Measurements from ENCODE around the gene JAKMIP1. TPM values are rescaled to one million over a fixed set of nuclear protein-coding genes. Genes with fewer than 3 reads are reported as not detected.

The JAKMIP1 gene
- total RNA-seq, 4 donors from 2014 or later = 0.39 to 4.5 (median 1.9) TPM; not detected in 1

DNA sequence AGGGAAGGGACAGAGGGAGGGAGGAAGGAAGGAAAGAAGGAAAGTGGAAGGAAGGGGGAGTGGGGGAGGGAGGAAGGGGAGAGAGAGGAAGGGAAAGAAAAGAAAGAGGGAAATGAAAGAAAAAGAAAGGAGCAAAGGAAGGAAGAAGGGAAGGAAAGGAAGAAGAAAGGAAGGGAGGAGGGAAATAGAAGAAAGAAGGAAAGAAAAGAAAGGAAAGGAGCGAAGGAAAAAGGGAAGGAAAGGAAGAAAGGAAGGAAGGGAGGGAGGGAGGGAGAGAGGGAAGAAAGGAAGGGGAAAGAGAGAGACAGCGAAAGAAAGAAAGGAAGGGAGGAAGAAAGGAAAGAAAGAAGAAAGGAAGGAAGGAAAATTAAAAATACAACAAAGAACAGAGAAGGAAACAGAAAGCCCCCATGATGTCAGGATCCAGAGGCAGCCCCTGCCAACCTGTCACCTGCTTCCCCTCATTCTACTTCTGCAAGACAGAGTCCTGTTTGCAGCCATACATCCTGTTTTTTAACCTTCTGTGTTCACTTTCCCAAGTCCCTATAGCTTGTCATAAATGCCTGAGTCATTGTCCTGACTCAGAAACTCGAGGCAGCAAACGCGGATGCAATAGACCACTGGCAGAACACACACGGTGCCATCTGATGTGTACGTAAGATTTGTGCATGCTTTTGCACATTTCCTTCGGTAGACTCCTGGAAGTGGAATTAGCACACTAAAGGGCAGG, 105.2 kb downstream of the JAKMIP1 start:
- WGBS, 2 donors (ENCODE audit: low coverage in 1 of 2) = 58 to 73% methylated on average over 2 to 5 of the region's 8 CpGs
- no peaks in the 10 kb centered on the region for H3K9me3 ChIP-seq
- TF ChIP-seq POLR2A (IDR thresholded peaks at IDR 0.05) (no peak), POLR2AphosphoS5 (IDR thresholded peaks at IDR 0.05) (no peak)

DNA sequence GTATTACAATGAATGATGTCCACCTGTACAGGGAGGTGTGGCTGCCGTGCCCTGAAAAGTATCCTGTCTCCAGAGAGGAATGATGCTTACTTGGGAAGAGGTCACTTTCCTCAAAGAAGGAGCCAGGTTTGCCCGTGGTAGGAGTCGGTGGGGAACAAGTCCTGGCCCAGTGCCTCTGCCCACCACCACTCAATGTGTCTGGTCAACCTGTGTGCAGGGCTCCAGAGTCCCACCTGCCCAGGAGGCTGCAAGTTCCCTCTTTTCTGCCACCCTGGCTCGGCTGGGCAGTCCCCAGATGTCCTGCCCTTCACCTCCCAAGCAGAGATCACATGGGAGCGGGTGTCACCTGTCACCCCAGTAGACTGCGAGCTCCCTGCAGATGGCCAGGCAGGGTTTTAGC, 106.7 kb downstream of the JAKMIP1 start:
- WGBS, 2 donors (ENCODE audit: low coverage in 1 of 2) = no CpG with 5 or more reads among the region's 6 CpGs
- Histone ChIP-seq H3K27ac (no peak overlapping the region), H3K27me3 (peaks cover 63% of the 10 kb centered on the region), H3K4me3 (no peak overlapping the region), H3K4me1 (no peaks in the 10 kb centered on the region), H3K36me3 (no peaks in the 10 kb centered on the region), H3K9me3 (no peaks in the 10 kb centered on the region)
- TF ChIP-seq POLR2AphosphoS5 (IDR thresholded peaks at IDR 0.05) (no peak), EP300 (IDR thresholded peaks at IDR 0.05) (no peak), POLR2A (IDR thresholded peaks at IDR 0.05) (no peak)
- TF ChIP-seq, protein P1, sequence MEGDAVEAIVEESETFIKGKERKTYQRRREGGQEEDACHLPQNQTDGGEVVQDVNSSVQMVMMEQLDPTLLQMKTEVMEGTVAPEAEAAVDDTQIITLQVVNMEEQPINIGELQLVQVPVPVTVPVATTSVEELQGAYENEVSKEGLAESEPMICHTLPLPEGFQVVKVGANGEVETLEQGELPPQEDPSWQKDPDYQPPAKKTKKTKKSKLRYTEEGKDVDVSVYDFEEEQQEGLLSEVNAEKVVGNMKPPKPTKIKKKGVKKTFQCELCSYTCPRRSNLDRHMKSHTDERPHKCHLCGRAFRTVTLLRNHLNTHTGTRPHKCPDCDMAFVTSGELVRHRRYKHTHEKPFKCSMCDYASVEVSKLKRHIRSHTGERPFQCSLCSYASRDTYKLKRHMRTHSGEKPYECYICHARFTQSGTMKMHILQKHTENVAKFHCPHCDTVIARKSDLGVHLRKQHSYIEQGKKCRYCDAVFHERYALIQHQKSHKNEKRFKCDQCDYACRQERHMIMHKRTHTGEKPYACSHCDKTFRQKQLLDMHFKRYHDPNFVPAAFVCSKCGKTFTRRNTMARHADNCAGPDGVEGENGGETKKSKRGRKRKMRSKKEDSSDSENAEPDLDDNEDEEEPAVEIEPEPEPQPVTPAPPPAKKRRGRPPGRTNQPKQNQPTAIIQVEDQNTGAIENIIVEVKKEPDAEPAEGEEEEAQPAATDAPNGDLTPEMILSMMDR (IDR thresholded peaks at IDR 0.05) = no peak
- ATAC-seq = no peak

More for the DNA sequence above, 105.2 kb downstream of the JAKMIP1 start:
- Histone ChIP-seq H3K27me3 (peaks cover 52% of the 10 kb centered on the region), H3K4me3 (no peak overlapping the region), H3K4me1 (no peaks in the 10 kb centered on the region), H3K36me3 (no peaks in the 10 kb centered on the region), H3K27ac (no peak overlapping the region)
- ATAC-seq = no peak

DNA sequence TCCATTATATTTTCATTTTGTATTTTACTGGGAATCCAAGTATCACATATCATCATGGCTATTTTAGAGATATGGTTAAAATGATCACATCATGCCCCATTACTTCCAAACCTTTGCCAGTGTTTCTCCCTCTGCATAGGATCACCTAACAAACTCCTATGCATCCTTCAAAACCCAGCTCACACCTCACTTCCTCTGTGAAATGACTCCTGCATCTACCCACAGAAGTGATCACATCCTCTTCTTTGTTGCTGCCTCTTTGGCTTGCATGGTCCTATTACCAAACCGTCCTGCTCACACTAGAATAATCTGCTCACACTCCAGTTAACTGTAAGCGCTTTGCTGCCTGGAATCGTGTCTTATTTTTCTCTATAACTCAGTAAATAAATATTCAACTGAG, 107.4 kb downstream of the JAKMIP1 start:
- H3K27me3 ChIP-seq = peaks cover 70% of the 10 kb centered on the region
- 78 to 83% methylated on average over 3 of the region's 3 CpGs for WGBS, 2 donors (ENCODE audit: low coverage in 1 of 2)
- H3K9me3 ChIP-seq = no peaks in the 10 kb centered on the region
- H3K27ac ChIP-seq = no peak overlapping the region
- H3K4me3 ChIP-seq = no peak overlapping the region
- no peaks in the 10 kb centered on the region for H3K4me1 ChIP-seq
- TF ChIP-seq POLR2A (IDR thresholded peaks at IDR 0.05) = no peak
- TF ChIP-seq POLR2AphosphoS5 (IDR thresholded peaks at IDR 0.05) = no peak
- no peak for TF ChIP-seq EP300 (IDR thresholded peaks at IDR 0.05)
- TF ChIP-seq, protein P1 (IDR thresholded peaks at IDR 0.05) = no peak
- H3K36me3 ChIP-seq = no peaks in the 10 kb centered on the region
- ATAC-seq = no peak

DNA sequence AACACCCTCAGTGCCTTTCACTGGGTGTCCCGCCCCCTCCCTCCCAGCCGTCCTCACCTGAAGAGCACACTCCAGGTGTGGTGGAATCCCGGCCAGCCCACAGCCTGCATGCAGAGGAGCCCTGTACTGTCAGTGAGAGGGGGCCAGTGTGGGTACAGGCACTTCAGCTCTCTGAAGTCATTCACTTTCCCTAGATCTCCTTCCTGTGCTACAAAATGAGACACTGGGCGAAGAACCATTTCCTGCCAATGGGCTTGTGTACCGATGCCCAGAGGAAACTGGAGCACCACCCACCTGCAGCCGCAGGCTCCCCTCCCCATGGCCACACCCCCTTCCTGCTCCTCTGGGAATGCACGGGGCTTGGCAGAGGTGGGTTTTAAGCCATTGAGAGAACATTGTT, 108.2 kb downstream of the JAKMIP1 start:
- no peak for ATAC-seq

DNA sequence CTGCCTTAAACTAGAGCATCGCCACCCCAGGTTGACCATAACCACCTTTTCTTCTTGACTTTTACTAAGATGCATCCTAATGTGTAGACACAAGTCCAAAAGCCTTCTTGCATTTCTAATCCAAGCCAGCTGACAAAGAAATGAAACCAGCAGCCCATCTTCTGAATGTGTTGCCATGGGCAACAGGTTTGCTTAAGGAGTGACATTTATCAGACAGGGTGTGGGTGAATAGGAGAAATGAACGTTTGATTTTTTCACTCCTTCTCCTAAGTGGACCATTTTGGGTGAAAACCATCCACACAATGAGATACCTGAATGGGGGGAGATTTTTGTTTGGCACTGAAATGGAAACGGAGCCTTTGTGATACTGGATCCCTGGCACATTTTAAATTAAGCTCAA, 109.4 kb downstream of the JAKMIP1 start:
- no peak overlapping the region for H3K27ac ChIP-seq
- H3K4me3 ChIP-seq = no peak overlapping the region
- H3K9me3 ChIP-seq = no peaks in the 10 kb centered on the region
- peaks cover 64% of the 10 kb centered on the region for H3K27me3 ChIP-seq
- no peak for ATAC-seq
- H3K36me3 ChIP-seq = no peaks in the 10 kb centered on the region
- no peaks in the 10 kb centered on the region for H3K4me1 ChIP-seq
- TF ChIP-seq POLR2A (IDR thresholded peaks at IDR 0.05) = no peak
- TF ChIP-seq POLR2AphosphoS5 (IDR thresholded peaks at IDR 0.05) = no peak
- TF ChIP-seq, protein P1 (IDR thresholded peaks at IDR 0.05) = no peak
- TF ChIP-seq EP300 (IDR thresholded peaks at IDR 0.05) = no peak
- WGBS, 2 donors (ENCODE audit: low coverage in 1 of 2) = 28 to 59% methylated on average over 2 to 3 of the region's 3 CpGs

More for the DNA sequence above, 108.2 kb downstream of the JAKMIP1 start:
- Histone ChIP-seq H3K4me3 (no peak overlapping the region), H3K36me3 (no peaks in the 10 kb centered on the region), H3K27me3 (peaks cover 69% of the 10 kb centered on the region), H3K9me3 (no peaks in the 10 kb centered on the region), H3K27ac (no peak overlapping the region), H3K4me1 (no peaks in the 10 kb centered on the region)
- 40 to 57% methylated on average over 1 of the region's 7 CpGs for WGBS, 2 donors (ENCODE audit: low coverage in 1 of 2)
- TF ChIP-seq POLR2A (IDR thresholded peaks at IDR 0.05) = no peak

DNA sequence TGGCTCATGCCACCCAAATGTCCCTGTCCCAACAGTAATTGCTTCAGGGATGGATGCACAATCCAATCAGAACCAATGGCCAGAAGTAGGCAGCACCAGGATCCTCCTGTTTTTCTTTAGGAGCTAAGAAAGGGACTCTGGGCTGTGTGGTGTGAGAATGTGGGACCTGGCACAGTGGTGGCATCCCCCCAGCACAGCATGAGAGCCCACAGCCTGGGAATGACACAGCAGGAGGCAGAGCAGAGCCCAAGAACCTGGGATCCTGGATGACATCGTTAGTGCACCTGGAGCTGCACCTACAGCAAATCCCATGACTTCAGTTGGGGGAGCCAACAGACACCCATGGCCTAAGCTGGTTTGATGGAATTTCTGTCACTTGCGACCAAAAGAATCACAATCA, 111.4 kb downstream of the JAKMIP1 start:
- H3K9me3 ChIP-seq = no peaks in the 10 kb centered on the region
- ATAC-seq = no peak
- no peak for TF ChIP-seq EP300 (IDR thresholded peaks at IDR 0.05)
- TF ChIP-seq, protein P1 (IDR thresholded peaks at IDR 0.05) = no peak
- no peak for TF ChIP-seq POLR2AphosphoS5 (IDR thresholded peaks at IDR 0.05)
- TF ChIP-seq POLR2A (IDR thresholded peaks at IDR 0.05) = no peak
- H3K4me1 ChIP-seq = no peaks in the 10 kb centered on the region
- peaks cover 56% of the 10 kb centered on the region for H3K27me3 ChIP-seq
- no peaks in the 10 kb centered on the region for H3K36me3 ChIP-seq
- no peak overlapping the region for H3K27ac ChIP-seq
- WGBS, 2 donors (ENCODE audit: low coverage in 1 of 2) = 100% methylated on average over 1 of the region's 2 CpGs; no CpG with 5 or more reads in 1 of the 2 donors
- no peak overlapping the region for H3K4me3 ChIP-seq
